GDM1 (cell line): ENCODE measurements around the gene COL5A3.
"Not testable (repeated sequence)": the region's sequence is repeated elsewhere in the genome, so short reads cannot be mapped to it uniquely, and the experiment has no call there.

Experiments used
- DNase-seq: peaks from one replicate; lab custom pipeline; 2025; lab: John Stamatoyannopoulos, UW

The COL5A3 gene

DNA sequence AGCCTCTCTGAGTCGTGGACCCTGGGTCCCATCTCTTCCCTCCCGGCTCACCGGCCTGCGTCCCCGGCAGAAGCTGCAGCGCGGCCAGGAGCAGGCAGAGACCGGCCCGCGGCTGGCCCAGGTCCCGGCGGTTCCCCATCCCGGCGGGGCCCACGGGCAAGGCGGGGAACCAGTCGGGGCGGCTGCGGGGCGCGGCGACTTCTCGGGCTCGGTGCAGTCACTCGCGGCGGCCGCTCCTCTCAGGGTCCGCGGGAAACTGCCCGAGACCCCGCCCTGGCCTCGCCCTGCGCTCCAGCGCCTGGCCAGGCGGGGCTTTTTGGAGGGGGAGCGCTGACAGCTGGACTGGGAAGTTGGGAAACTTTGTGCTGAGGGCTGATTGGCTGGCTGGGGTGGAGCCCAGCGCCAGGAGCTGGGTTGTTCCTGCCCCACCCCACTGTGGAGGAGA lies at the start of gene COL5A3:
TSS of gene COL5A3 (minus strand) at position 258 of the 445 bp plus-strand sequence. CDS start at position 139, 119 bp downstream.
- no peak for DNase-seq

DNA sequence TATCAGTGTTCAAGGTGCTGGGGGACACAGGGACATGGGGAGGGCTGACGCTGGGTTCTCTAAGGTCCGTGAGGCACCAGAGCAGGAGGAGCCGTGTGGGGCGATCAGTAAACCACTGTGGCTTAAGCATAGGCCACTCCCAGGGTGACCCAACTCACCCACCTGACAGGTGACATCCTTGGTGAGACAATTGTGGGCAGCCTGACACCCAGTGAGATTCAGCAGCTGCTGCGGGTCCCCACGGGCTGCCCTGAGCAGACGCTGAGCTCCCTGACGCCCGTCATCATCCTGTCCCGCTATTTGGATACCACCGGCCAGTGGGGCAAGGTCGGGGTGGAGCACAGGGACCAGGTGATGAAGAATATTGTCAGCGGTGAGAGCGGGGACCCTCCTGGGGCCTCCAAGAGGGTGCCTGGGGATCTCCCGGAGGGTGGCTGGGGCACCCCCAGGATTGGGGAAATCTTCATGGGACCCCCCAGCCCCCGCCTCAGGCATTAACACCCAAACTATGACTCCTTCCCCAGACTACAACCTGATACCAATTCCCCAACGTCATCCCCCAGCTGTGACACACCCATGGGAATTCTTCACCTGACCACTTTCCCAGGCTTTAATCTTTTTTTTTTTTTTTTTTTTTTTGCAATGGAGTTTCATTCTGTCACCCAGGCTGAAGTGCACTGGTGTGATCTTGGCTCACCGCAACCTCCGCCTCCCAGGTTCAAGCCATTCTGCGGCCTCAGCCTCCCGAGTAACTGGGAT lies 42.5 kb upstream of the COL5A3 start:
- DNase-seq = no peak

DNA sequence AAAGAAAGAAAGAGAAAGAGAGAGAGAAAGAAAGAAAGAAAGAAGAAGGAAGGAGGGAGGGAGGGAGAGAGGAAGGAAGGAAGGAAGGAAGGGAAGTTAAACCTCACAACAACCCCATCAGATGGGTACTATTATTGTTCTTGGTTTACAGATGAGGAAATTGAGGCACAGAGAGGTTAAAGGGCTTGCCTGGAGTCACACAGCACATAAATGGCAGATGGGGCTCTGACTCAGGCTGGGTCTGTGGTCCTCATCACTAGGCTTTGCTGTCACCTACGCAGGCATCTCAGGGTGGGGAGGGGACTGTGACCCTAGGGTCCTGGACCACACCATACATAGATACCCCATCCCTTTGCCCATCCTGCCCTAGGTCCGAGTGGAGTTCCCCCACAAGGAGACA lies 39.3 kb upstream of the COL5A3 start:
- no peak for DNase-seq

DNA sequence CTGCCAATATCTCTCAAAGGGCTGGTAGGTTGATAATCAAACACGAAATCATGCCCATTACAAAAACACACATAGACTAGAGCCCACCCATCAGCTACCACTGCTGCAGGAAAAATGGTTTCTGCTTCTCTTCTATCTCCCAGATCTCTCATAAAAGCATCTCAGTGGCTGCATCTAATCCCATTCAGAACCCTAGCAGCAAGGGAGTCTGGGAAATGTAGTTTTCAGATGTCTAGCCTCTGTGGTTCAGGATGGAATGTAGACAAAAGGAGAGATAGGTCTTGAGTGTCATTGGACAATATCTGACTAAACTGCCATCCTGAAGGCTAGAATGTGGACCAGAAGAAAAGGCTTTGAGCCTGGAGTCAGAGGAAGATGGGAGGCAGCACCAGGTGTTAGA lies 35.1 kb upstream of the COL5A3 start:
- DNase-seq = no peak

DNA sequence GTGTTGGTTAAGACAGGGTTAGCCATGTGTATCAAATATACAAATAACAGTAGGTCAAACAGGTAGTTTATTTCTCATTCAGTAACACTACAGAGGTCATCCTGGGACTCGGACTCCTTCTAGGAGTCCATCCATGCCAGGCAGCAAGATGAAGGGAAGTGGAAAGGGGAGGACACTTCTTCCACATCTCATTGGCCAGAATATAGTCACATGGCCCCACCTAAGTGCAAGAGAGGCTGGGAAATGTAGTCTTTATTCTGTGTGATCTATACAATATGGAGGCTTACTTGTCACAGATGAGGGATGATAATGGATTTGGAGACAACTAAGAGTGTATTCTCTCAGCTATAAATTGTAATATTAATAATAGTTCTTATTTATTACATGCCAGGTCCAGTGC lies 34.1 kb upstream of the COL5A3 start:
- DNase-seq = no peak

DNA sequence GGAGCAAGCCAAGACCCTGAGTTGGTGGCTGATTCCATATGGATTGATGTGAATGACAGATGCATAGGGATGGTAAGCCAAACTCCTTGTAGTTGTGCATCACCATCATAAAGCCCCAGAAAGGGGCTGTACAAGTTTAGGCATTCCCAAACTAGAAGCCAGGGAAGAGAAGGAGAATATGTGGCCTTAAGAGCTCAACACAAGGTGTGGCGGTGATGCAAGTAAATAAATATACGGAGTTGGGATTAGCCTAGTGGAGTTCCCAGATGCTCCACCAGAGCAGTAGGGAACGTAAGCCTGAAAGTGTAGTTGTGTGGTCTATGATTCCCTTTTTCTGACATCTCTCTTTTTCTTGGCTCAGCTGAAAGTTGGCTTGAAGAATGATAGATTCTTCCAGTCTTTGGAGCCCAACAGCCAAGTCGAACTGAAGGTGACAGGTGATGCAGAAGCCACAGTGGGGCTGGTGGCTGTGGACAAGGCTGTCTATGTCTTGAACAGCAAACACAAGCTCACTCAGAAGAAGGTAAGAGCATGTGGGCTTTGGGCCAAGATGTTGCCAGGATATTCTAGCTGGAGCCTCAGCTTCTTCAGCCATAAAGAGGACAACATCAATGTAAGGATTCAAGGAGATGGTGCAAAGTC lies 33.1 kb upstream of the COL5A3 start:
- DNase-seq = no peak

DNA sequence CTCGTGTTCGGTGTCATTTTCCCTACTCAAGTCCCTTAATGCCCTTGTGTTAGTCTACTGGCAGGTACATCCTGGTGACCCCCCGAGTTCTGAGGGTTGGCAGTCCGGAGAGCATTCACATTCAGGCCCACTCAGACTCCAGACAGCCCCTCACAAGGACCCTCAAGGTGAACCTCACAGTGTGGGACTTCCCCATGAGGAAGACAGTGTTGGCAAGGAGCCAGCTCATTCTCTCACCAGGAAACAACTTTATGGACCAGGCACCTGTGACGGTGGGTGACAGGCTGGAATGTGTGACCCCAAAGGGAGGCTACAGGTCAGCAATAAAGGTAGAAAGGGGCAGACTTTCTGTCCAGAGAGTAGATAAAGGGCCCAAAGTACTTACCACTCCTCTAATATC lies 27.5 kb upstream of the COL5A3 start:
- DNase-seq = no peak

DNA sequence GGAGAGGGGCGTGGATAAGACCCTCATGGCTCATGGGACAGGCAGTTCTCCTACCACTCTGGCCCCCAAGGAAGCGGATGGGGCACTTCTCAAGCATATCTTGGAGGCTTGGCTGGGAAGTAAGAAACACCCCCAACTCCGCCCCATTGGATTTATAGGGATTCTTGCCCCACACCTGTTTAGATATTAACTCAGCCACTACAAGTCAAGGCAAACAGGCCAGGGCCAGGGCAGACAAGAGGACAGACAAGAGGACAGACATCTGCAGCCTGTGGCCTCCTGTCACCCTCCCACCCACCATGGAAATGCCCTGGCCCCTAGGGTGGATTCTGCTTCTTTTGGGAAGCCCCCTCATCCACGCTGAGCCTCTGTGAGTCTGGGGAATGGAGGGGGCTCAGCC lies 27.1 kb upstream of the COL5A3 start:
- DNase-seq = no peak

DNA sequence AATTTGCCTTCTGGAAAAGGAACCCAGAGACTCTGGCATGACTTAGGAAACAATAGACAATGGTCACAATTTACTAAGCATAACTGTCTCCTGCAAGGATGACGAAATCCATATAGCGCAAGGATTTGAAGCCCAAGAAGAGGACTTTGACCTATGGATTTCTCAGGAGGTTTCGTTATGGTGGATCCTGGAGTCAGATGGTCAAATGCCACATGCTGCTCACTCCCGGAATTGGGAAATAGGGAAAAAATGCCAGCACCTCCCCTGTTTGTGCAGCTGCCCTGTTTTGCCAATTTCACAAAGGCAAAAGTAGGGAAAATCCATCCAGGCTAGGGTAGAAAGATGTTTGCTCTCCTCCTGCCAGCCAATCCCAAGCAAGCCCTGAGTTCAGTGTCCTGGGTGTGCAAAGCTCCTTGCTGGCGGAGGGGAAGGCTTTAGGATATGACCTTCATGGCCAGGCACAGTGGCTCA lies 26.3 kb upstream of the COL5A3 start:
- no peak for DNase-seq

DNA sequence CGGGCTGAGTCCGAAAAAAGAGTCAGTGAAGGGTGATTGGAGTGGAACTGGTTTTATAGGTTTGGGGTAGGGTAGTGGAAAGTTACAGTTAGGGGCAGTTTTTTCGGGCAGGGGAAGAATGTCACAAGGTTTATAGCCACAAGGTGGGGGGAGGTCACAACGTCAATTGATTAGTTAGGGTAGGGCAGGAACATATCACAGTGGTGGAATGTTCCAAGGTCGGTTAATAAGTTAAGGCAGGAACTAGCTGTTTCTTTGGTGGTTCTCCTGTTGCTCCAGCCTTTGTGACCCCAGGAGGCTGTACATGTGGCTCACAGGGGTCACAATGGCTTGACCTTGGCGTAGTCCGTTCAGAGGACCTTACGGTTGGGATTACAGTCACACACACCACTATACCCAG lies 23.3 kb upstream of the COL5A3 start:
- DNase-seq = no peak

DNA sequence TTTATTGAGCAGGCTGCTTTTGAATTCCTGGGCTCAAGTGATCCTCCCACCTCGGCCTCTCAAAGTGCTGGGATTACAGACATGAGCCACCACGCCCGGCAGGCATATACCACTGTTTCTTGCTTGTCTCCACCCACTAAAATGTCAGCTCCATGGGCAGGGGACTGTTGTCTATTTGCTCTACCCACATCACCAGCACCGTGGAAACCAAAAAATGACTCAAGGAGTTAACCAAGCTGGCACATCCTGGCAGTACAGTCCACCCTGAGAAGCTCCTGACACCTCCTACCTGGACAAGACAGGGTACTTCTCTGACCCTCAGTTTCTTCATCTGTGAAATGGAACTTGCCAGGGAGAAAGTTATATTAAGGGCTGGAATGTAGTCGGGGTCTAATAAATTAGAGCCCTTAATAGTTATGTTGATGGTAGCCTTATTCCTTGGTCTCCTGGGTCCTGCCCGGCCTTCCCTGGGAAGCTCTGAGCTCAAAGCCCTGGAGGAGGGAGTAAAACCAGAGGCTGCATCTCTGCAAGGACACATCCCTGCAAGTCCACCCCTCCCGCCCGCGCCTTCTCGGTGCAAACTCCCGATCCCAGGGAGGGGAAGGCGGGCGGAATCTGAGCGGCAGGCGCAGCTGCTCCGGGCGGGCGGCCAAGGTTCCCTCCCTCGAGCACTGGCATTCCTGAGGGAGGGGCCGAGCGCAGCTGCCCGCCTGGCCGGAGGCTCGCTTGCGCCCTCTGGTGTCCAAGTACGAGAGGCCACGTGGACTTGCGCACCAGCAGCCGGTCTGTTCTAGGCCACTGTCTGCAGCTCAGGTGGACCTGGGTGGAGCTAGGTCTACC lies 17.1 kb upstream of the COL5A3 start:
- DNase-seq = peak; percentile 39

DNA sequence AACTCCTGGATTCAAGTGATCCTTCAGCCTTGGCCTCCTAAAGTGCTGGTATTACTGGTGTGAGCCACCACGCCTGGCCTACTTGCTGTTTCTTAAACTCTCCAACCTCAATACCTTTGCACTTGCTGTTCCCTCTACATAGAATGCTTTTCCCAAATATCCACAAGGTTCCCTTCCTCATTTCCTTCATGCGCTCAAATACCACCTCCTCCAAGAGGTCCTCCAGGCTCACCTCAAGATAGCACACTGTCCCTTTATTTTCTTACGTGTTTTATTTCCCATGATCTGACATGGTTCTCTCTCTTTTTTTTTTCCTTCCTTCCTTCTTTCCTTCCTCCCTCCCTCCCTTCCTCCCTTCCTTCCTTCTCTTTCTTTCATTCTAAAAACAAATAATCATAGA lies 16.4 kb upstream of the COL5A3 start:
- DNase-seq = no peak

DNA sequence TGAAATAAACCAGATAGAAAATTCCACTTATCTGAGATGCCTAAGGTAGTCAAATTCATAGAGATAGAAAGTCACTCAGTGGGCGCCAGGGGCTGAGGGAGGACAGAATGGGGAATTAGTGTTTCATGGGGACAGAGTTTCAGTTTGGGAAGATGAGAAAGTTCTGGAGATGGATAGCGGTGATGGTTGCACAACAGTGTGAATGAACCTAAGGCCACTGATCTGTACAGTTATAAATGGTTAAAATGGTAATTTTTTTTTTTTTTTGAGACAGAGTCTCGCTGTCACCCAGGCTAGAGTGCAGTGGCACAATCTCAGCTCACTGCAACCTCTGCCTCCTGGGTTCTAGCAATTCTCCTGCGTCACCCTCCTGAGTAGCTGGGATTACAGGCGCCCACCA lies 12.8 kb upstream of the COL5A3 start:
- DNase-seq = not testable (repeated sequence)

DNA sequence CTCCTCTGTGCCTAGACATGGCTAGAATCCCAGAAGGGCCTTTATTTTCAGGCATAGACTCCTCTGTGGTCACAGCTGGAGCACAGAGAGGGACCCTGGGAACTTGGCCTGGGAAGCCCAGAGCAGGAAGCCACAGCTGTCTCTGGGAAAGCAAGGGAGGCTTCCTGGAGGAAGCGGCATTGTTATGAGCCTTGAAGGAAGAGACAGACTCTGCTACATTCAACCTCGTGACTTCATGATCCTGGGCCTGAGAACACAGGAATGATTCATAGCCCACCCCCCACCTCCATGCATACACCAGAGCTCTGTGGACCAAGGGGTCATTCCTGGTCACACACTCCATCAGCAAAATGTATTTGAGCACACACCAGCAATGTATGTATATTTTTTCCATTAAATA lies 11.6 kb upstream of the COL5A3 start:
- no peak for DNase-seq

DNA sequence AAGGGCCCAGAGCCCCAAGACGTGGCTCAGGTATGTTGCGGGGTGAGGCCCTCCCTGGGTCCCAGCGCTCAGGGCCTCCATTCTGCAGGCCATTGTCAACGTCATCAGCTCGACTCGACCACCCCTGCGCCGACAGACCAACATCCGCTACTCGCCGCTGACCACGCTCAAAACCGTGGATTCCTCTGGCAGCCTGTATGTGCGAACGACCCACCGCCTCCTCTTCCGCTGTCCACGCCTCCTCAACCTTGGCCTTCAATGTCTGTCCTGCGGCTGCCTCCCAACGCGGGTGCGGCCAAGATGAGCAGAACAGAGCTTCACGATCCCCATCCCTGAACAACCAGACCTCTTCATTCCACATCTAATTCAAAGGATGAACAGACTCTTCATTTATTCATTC lies 11.1 kb upstream of the COL5A3 start:
- no peak for DNase-seq

DNA sequence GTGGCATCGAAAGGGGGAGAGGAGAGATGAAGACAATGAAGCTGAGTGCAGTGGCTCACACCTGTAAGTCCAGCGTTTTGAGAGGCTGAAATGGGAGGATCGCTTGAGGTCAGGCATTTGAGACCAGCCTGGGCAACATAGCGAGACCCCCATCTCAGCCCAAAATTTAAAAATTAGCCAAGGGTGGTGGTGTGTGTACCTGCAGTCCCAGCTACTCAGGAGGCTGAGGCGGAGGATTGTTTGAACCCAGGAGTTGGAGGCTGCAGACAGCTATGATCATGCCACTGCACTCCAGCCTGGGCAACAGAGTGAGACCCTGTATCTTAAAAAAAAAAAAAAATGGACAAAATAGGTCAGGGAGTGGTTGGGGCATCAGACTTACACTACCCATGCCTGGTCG lies 10.5 kb upstream of the COL5A3 start:
- DNase-seq = no peak

DNA sequence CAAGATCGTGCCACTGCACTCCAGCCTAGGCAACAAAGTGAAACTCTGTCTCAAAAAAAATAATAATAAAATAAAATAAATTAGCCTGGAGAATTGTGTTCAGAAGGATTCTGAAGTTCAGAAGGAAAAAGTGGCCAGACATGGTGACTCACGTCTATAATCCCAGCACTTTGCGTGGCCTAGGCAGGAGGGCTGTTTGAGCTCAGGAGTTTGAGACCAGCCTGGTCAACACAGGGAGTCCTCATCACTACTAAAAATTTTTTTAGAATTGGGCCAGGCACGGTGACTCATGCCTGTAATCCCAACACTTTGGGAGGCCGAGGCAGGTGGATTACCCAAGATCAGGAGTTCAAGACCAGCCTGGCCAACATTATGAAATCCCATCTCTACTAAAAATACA lies 8.9 kb upstream of the COL5A3 start:
- no peak for DNase-seq

DNA sequence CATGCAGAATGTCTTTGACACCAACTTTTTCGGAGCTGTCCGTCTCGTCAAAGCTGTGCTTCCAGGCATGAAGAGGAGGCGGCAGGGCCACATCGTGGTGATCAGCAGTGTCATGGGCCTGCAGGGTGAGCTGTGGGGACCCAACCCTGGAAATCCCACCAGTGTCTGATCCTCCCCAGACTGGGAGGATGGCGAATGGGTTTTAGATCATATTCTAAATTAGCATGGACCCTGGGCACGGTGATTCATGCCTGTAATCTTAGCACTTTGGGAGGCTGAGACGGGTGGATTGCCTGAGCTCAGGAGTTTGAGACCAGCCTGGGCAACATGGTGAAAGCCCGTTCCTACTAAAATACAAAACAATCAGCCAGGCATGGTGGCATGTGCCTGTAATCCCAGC lies 8.5 kb upstream of the COL5A3 start:
- no peak for DNase-seq

DNA sequence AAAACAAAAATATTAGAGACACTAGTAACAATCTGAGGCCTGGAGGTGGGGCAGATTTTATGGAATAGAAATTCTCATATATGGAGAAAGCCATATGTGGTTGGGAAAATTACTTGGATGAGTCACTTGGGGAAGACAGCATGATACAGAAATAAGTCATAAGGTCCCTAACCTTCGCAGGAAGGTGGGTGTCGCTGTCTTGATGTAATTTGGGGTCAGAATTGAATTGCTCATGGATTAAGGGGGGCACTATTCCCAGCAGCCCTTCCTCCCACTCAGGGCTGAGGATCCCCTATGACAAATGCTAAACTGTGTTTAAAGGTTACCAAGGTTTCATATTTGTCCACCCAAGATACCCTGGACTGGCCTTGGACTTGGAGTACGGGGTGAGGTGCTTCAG lies 8.0 kb upstream of the COL5A3 start:
- no peak for DNase-seq

DNA sequence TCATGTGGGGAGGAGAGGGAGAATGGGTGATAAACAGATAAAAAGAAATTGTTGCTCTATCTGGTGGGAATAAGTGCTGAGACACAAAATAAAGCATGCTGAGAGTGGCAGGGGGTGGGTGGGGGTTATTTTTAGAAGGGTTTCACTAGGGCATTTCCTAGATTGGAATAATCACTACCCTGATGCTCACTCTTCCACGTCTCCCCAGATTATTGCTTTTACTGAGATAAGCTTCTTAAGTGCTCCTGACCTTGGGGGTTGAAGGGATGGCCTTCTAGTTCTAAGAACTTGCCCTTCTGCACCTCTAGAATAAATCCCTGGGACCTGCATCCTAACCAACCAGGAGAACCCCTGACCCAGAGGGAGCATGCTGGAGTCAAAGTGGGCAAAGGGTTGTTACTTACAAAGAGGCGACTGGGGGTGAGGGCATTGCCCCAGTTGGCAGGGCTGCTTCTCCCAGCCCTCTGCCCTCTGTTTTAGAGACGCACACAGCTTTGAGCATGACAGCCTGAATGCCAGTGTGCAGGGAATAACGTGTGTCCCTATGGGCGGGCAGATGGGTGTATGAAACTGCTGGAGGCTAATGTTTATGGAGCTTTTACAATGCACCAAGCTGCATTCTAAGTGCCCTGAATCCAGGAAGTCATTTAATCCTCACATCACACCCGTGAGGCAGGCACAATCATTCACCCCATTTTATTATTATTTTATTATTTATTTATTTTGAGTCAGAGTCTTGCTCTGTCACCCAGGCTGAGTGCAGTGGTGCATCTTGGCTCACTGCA lies 3.7 kb upstream of the COL5A3 start:
- no peak for DNase-seq

DNA sequence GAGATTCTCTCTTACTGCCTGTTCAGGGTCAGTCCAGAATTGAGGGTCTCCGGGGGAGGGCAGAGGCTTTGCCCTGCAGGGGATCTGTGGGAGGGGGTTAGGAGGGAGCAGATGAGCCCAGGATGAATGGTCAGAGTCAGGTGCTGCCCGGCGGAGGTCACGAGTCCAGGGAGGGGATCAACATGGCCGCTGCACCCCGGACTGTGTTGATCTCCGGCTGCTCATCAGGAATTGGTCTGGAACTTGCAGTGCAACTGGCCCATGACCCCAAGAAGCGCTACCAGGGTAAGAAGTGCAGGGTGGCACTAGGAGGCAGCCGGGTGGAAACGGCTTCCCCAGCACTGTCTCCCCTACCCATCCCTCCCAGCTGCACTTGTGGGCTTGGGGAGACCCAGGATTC lies 3.0 kb upstream of the COL5A3 start, which contains the start of gene RDH8:
TSS of gene RDH8 (plus strand) at position 168 of the 400 bp plus-strand sequence. CDS start at position 183, 15 bp downstream.
- DNase-seq = no peak

DNA sequence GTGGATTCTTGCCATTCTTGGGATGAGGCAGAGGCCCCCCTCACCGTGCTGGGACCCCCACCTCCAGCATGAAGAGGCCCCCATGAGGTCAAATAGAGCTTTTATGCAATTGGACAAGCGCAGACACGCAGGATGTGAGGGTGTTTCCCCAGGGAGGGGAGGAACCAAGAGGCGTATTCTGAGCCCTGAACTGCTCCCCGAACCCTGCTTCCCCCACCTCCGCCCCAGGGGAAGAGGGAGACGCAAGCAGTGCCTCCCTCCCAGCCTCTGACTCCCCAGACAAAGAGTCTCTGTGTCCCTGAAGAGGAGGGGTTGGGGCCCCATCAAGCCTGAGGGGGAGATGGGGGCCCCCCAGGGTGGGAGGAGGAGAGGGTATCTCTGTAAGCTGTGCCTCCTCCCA lies 1.7 kb upstream of the COL5A3 start:
- DNase-seq = no peak
